Activated CD8-positive, alpha-beta memory T cell treated with anti-CD3 and anti-CD28 coated beads for 1 hour (primary cell): ENCODE data around the gene ARPC2.
A peak's percentile ranks its signal among the peaks of the same experiment; 100 is the strongest.
"Not testable (repeated sequence)": the region's sequence is repeated elsewhere in the genome, so short reads cannot be mapped to it uniquely, and the experiment has no call there.

Experiments used
- DNase-seq, 2 donors: peaks; one replicate each; pipeline ENCODE4 v3.0.0-alpha.2; 2020; ENCODE audit warnings: low read depth in 1 of 2; ENCODE audit errors: extremely low read depth in 1 of 2

ARPC2 gene

GRCh38 chr2:218216674-218217359 is at the start of gene ARPC2:
TSS of gene ARPC2 (plus strand) at chr2:218217189. CDS start at chr2:218217471, 282 bp downstream.
- DNase-seq: peak; percentile 82 to 92

- no peak for DNase-seq
Measured at GRCh38 chr2:218168016-218168415, 49.0 kb upstream of the ARPC2 start.

GRCh38 chr2:218168635-218169462 is 48.1 kb upstream of the ARPC2 start:
- peak; percentile 52 to 58 for DNase-seq

GRCh38 chr2:218169757-218170546 is 47.0 kb upstream of the ARPC2 start:
- no peak for DNase-seq

GRCh38 chr2:218171744-218172143 is 45.2 kb upstream of the ARPC2 start:
- DNase-seq: not testable (repeated sequence)

- DNase-seq: no peak
Measured at GRCh38 chr2:218172845-218173244, 44.1 kb upstream of the ARPC2 start.

GRCh38 chr2:218179782-218180181 is 37.2 kb upstream of the ARPC2 start:
- no peak for DNase-seq

- DNase-seq: no peak
Measured at GRCh38 chr2:218180467-218181114, 36.4 kb upstream of the ARPC2 start.

- DNase-seq: no peak
Measured at GRCh38 chr2:218184331-218184730, 32.7 kb upstream of the ARPC2 start.

- peak; percentile 31 to 38 for DNase-seq
Measured at GRCh38 chr2:218186355-218186766, 30.6 kb upstream of the ARPC2 start.

- DNase-seq: no peak
Measured at GRCh38 chr2:218186876-218187275, 30.1 kb upstream of the ARPC2 start.

GRCh38 chr2:218187296-218188015 is 29.5 kb upstream of the ARPC2 start:
- no peak for DNase-seq

GRCh38 chr2:218188528-218188927 is 28.5 kb upstream of the ARPC2 start:
- DNase-seq: no peak

GRCh38 chr2:218192902-218193430 is 24.0 kb upstream of the ARPC2 start:
- DNase-seq: no peak

- DNase-seq: no peak
Measured at GRCh38 chr2:218193701-218194100, 23.3 kb upstream of the ARPC2 start.

- DNase-seq: no peak
Measured at GRCh38 chr2:218194880-218195279, 22.1 kb upstream of the ARPC2 start.

GRCh38 chr2:218196974-218197373 is 20.0 kb upstream of the ARPC2 start:
- no peak for DNase-seq

GRCh38 chr2:218202266-218202665 is 14.7 kb upstream of the ARPC2 start:
- DNase-seq: no peak

GRCh38 chr2:218209078-218209477 is 7.9 kb upstream of the ARPC2 start:
- DNase-seq: no peak

GRCh38 chr2:218214116-218214515 is 2.9 kb upstream of the ARPC2 start:
- no peak for DNase-seq
